Neural cell (in vitro differentiated cells): ENCODE results near the gene FAM20C.

Experiments used
- RAD21 ChIP-seq: fragments of 450-650 bp; conservative IDR thresholded peaks from 2 replicates; pipeline ENCODE4 v1.6.1; 2014; ENCODE audit warnings: antibody characterized with exemption, mild to moderate bottlenecking, moderate library complexity
- TF ChIP-seq, protein P1 (sequence below): fragments of 450-650 bp; IDR thresholded peaks from 2 replicates; pipeline ENCODE4 v1.5.1; 2014; ENCODE audit warnings: antibody characterized with exemption, mild to moderate bottlenecking, moderate library complexity; ENCODE audit not compliant: poor library complexity, severe bottlenecking

DNA sequence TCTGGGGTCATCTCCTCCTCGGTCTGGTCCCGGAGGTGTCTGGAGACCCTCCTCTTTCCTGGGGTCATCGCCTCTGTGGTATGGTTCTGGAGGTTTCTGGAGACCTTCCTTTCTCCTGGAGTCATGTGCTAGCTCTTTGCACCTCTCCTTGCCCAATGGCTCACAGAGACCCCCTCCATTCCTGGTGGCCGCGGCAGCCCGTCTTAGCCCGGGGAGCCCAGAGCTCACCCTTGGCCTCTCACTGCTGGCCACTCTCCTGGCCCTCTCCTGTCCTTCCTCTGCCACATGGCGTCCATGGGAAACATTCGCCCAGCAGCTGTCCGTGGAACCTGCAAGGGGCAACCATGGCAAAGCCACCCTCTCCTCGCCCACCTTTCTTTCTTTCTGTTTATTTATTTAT is 77.3 kb downstream of the FAM20C start:
- TF ChIP-seq, protein P1, sequence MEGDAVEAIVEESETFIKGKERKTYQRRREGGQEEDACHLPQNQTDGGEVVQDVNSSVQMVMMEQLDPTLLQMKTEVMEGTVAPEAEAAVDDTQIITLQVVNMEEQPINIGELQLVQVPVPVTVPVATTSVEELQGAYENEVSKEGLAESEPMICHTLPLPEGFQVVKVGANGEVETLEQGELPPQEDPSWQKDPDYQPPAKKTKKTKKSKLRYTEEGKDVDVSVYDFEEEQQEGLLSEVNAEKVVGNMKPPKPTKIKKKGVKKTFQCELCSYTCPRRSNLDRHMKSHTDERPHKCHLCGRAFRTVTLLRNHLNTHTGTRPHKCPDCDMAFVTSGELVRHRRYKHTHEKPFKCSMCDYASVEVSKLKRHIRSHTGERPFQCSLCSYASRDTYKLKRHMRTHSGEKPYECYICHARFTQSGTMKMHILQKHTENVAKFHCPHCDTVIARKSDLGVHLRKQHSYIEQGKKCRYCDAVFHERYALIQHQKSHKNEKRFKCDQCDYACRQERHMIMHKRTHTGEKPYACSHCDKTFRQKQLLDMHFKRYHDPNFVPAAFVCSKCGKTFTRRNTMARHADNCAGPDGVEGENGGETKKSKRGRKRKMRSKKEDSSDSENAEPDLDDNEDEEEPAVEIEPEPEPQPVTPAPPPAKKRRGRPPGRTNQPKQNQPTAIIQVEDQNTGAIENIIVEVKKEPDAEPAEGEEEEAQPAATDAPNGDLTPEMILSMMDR, result no peak
- no peak for TF ChIP-seq RAD21
